Hepatocyte (in vitro differentiated cells): Measurements from ENCODE around the gene SYCN.

ENCODE experiments used
- EZH2 ChIP-seq: fragments of 200-600 bp; sonication (generic); IDR thresholded peaks from 2 replicates; pipeline ENCODE4 v1.6.1; 2016; ENCODE audit warnings: antibody characterized with exemption, mild to moderate bottlenecking, borderline replicate concordance
- EZH2phosphoT487 ChIP-seq: fragments of 200-600 bp; sonication (generic); IDR thresholded peaks from one replicate; pipeline ENCODE4 v1.6.1; 2018; ENCODE audit warnings: antibody characterized with exemption, mild to moderate bottlenecking, low read depth, moderate library complexity; ENCODE audit not compliant: unreplicated experiment, severe bottlenecking
- TF ChIP-seq, protein P1 (sequence below): fragments of 200-600 bp; sonication (generic); IDR thresholded peaks from 2 replicates; pipeline ENCODE4 v1.5.1; 2016; ENCODE audit warnings: antibody characterized with exemption, mild to moderate bottlenecking; ENCODE audit not compliant: poor library complexity

DNA sequence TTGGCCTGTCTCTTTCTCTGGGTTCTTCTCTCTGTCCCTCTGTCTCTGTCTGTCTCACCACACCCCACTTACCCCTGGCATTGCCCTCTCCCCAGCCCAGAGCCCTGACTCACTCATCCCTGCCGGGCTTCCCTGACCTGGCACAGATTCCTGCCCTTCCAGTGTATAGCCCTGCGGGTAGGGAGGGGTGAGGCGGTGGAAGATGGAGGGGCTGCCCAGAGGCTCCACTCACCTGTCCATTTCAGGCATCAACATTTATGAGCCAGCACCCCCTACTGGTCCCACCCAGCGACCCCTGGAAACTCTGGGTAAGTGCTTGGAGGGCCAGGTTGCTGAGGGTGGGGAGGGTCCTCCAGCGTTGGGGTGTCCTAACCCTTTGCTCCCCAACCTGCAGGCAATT lies 6.3 kb downstream of the SYCN start:
- TF ChIP-seq, protein P1, sequence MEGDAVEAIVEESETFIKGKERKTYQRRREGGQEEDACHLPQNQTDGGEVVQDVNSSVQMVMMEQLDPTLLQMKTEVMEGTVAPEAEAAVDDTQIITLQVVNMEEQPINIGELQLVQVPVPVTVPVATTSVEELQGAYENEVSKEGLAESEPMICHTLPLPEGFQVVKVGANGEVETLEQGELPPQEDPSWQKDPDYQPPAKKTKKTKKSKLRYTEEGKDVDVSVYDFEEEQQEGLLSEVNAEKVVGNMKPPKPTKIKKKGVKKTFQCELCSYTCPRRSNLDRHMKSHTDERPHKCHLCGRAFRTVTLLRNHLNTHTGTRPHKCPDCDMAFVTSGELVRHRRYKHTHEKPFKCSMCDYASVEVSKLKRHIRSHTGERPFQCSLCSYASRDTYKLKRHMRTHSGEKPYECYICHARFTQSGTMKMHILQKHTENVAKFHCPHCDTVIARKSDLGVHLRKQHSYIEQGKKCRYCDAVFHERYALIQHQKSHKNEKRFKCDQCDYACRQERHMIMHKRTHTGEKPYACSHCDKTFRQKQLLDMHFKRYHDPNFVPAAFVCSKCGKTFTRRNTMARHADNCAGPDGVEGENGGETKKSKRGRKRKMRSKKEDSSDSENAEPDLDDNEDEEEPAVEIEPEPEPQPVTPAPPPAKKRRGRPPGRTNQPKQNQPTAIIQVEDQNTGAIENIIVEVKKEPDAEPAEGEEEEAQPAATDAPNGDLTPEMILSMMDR, result no peak
- TF ChIP-seq EZH2phosphoT487 (no peak), EZH2 (no peak)
